ENCODE results near the gene RAI1.

The RAI1 gene

DNA sequence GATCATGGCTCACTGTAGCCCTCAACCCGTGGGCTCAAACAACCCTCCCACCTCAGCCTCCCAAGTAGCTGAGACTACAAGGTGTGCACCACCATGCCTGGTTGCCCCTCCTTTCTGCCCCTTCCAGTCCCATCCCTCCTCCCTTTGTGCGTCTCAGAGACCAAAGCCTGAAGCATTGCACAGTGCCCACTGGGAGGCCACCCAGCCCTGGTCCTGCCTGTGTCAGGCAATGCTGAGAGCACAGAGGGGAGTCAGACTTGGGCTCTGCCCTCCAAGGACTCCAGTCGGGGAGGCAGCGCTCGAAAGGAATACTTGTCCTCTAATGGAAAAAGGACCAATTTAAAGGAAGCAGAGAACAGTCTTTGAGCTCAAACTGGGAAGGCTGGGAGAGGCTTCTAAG is 20.4 kb downstream of the RAI1 start:
- DNase-seq = no peak

DNA sequence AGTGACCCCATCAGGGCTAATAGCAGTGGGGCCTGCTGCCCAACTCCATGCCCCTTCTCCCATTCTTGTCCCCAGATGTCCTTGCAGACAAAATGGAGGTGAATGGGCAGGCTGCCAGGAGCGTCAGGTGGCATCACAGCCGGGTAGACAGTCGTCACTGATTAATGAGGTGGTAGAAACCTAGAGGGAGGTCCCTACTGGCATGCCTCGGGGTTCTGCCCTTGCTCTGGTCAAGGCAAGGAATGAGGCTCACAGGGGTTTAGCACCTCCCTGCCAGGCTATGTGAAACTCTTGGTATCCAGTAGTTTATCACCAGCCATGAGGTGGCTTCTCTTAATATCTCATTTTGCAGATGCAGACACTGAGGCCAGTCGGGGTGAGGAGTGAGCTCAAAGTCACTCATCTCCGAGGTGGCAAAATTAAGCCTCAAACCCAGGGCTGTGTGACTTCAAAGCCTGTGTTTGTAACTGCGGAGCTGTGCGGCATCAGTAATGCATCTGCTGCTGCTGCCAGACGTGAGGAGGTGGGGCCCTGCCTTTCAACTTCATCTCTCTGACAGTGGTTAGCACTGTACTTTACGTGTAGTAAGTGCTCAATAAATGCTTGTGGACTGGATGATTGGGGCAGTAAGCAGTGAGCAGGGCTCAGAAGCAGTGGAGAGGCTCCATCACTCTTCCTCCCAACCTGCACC is 21.3 kb downstream of the RAI1 start:
- DNase-seq = no peak

DNA sequence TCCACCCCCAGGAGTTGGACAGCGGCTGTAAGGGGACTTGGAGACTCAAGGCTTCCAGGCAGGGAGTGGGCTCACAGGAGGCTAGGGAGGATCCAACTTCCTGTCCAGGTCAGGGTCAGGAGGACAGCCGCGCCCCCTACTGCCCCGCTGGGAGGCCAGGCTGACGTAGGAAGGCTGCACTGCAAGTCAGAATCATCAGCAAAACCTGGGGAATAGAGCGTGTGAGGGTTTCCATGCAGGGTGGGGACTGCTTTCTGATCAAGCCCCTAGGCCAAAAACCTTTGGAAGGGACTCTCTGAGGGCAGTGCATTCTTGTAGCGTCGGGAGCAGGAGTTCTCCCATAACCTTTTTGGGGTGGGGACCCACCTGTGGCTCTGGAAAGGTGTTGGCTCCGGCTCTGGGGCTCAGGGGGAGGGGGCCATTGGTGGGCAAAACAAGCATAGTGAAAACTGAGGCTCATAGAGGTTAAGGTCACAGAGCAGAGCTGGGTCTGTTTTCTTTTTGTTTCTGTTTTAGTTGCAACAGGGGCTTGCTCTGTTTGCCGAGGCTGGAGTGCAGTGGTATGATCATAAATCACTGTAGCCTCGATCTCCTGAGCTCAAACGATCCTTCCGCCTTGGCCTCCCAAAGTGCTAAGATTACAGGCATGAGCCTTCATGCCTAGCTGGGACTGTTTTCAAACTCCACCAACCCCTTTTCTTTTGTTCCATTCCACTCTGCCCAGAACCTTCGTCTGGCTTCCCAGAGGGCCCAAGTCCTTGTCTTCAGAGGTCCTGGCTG is 22.1 kb downstream of the RAI1 start:
- no peak for DNase-seq

DNA sequence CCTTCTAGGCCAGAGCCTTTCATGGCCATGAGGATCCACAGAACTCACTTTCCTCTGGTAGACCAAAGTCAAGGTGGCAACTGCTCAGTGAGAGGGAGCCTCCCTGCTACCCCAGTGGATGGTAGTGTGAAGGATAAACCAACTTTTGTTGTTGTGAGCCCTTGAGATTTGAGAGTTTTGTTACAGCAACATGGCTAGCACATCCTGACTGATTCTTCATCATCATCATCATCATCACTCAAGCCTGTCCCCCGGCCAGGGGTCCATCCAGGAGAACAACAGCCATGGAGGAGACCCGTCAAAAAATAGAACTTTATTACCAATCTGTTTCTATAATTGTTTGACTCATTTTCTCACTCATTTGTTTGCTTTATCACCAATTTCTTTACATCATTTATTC is 23.7 kb downstream of the RAI1 start:
- DNase-seq = no peak

DNA sequence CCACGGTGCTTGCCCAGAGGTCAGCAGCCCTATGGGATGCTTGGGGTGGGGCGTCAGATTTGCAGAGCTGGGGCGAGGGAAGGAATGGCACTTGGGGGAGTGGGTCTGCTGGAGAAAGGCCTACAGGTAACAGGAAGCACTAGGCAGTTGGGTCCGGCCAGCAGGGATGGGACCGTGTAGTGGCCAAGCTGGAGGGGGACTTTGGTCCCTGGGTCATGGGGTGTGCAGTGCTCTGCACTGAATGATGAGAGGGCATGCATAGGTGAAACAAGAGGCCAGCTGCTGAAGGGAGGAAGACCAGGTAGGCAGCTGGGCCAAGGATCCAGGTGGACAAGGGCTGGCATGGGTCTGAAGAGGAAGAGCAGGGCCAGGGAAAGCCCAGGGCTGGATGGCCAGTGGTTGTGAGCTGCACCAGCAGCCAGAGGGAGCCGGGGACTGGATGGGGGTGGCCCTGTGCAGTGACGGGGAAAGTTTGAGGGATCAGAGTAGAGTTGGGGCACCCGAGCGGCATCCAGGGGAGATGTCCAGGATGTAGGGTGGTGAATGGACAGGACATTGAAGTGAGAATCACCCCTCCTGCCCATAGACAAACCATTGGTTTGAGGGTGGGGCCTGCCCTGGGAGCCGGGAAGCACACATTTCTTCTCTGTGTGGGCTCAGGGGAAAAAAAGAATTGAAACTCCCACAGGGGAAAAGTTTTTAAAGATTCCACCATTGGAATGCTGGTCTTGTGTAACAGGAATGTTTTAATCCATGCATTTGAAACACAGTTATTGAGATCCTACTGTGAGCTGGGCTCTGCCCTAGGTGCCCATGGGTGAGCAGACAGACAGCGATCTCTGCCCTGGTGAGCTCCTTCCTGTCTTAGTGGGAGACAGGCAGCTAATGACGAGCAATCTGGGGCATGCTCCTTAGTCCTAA is 25.1 kb downstream of the RAI1 start:
- no peak for DNase-seq

DNA sequence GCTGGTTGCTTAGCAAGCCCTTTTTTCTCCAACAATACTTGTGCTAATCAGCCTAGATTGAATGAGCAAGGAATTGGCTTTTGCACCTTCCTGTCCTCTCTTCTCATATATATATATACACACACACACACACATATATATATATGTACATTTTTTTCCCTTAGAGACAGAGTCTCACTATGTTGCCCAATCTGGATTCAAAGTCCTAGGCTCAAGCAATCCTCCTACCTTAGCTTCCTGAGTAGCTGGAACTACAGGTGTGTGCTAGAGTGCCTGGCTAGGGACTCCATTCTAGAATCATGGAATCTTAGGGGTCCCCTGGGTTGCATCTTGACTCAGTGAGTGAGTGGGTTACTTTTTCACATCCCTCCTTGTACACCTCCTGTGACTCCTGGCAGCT is 27.0 kb downstream of the RAI1 start:
- DNase-seq = no peak

DNA sequence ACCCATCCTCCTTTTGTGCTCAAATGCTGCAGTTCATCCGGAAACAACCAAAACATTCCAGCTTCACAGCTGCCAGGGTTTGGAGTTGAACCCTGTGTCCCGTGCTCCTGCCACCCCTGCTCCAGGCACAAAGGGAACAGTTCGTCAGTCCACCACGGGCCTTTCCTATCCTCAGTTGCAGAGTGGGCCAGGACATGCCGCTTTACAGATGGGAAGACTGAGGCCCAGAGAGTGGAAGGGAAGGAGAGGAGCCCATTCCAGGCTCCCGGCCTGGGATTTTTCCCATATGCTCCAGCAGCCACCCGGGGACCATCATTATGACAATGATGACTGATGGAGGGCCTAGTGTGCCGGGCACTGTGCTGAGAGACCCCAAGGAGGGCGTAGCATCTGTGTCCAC is 27.6 kb downstream of the RAI1 start:
- DNase-seq = no peak

DNA sequence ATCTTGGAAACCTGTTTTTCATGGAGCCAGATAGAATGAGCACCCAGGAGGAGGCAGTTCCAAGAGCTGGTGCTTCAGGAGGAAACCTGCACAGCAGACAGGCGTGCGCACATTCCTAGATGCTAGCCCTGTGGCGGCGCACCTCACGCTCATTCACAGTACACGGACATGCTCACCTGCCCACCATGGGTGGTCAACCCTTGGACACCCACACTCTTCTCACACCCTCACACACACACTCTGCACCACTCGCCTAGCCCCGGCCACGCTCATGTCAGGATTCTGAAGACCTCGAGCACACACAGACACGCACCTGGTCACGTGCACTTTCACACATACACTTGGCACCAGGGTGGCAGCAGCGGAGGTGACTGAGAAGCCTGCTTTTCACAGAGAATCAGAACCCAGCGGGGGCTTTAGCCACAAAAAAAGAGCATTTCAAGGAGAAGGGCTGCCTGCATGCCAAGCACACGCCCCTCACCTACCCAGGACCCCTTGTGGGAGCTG is 28.6 kb downstream of the RAI1 start:
- no peak for DNase-seq

DNA sequence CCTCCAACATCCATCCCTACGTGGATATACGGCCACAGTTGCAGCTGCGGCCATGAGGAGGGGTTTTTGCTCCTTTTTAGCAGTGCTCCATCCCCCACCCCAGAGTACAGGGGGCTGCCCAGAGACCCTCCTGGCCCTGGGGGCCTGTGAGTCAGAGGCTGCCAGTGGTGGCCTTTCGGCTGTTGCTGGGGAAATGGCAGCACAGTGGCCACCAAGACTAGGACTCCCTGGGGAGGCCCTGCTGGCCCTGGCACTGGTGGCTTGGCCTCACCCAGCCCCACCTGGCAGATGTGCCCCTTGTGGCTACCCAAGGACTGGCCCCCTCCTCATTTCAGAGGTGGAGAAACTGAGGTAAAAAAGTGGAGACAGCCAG is 29.1 kb downstream of the RAI1 start:
- no peak for DNase-seq

DNA sequence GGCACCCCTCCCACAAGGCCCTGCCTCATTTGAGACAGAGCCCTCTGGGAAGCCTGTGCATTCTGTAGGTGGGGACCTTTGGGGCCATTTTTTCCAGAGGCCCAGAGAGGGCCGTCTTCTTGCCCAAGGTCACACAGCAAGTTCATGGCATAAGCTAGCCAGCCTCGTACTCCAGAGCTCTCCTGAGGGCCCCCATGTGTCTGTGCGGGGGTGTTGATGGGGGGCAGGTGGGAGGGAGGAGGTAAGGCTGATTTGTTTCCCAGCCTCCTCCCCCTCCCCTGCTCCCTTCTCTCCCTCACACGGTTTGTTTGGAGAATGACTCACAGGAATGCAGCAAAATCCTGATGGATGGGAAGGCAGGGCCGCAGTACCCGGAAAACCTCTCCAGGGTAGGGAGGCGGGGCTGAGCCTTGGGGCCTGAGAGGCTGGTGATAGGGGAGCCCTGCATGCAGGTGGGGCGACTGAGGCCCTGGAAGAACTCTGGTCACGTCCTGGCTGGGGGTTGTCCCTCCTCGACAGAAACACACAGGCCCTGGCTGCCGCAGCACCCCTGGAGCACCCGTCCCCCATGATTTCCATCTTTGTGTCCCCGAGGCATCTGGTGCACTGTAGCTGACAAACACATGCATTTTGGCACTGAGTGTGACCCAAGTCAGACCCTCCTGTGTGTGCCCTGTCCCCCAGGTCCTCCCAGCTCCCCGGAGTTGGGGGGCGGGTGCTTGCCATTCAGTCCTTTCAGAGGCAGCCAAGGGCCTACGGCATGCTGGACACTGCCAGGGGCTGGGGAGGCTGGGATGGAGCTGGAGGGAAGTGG is 29.7 kb downstream of the RAI1 start:
- no peak for DNase-seq

DNA sequence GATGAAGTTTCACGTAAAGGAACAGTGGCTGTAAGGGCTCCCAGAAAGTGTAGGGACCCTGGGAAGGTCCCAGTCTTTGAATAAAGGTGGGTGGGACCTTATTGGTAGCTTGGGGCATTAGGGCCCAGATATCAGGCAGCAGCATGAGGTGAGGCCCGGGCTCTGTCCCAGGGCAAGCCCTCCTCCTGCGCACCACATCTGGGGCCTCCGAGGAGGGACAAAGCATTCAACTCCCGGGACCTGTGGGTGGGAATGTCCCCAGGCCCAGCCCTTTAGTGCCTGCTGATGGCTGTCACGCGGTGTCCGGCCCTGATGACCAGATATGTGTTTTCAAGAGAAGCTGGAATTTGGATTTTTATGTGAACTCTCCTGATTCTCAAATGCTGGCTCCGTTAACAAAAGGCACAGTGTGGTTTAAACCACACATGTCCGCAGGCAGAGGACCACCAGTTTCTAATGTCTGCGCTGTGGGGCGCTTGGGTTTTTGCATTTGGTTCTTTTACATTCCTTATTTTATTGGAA is 30.4 kb downstream of the RAI1 start:
- no peak for DNase-seq

DNA sequence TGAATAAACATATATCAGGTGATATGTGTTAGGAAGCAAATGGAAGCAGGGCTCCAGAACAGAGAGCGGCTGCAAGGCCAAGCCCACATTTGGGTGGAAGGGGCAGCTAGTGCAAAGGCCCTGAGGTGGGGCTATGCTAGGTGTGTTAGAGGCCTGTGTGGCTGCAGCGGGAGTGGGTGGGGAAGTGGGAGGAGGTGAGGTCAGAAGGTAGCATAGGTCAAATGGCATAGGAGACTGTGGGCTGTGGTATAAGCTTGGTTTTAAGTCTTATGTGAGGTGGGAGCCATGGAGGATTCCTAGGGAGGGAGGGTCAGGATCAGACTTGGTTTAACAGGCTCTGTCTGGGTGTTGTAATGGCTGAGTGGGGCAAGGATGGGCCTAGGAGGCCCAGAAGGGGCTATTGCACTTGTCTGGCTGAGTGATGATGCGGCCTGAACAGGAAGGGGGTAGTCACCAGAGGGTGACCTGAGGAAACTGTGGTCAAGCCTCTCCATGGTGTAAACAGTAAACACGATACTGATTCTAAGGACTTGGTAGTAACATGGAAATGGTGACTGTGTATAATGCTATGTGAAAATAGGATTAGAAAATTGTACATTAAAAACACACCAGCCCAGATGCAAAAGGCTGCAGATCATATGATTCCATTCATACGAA is 31.1 kb downstream of the RAI1 start:
- no peak for DNase-seq

DNA sequence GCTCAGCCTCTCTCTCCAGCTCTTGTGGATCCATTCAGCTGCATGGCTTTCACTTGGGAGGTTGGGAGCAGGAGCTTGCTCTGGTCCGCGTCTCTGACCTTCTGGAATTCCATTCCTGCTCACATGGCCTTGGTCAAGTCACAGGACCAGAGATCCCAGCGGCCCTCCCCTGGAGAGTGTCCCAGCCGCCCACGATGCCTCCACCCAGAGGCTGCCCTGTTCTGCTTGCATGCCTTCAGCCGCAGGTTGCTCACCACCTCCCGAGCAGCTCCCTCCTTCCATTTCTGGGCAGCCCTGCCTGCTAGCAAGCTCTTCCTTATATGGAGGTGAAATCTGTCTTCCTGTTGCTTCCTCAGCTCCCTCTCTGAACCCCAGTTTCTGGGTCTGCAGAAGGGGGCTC is 32.6 kb downstream of the RAI1 start:
- no peak for DNase-seq

DNA sequence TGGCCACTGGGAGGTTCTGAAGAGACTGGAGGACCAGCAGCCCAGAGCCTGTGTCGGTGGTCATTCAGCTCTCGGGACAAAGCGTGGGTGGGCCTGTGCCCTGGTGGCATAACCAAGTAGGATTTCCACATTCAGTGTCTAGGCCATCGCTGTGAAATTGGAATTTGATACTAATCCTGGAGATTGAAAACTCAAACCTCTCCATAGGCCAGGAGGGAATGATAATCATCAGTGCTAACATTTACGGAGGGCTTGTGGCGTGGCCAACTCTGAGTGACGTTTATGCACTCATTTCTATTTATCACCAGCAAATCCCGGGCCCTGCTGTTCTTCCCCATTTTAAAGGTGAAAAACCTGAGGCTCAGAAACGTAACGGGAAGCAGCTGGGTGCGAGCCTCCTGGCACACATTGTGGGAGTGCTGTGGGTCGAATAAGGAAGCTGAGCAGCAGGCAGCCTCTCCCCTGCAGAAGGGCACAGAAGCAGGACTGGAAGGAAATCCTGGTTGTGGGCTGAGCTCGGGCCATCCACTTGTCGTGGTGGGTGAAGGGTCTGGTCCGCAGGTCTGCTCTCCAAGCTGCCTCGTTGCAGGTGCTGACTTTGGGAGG is 33.1 kb downstream of the RAI1 start:
- no peak for DNase-seq

DNA sequence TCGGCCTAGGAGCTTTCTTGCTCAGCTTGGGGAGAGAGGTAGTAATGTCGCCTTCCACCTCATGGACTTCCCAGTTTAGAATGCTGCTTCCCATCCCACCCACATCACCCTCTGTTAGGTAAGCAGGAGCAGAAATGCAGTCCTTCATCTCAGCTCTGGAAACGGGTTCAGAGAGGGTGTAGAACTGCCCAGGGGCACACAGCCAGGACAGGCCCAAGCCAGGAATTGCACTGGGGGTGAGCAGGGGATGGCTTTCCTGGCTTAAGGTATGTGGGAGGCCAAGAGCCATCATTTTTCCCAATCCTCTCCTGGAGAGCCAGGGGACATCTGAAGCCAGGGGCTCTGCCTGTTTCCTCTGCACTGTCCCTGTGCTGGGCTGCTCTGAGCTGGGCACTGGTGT is 33.6 kb downstream of the RAI1 start:
- DNase-seq = no peak

DNA sequence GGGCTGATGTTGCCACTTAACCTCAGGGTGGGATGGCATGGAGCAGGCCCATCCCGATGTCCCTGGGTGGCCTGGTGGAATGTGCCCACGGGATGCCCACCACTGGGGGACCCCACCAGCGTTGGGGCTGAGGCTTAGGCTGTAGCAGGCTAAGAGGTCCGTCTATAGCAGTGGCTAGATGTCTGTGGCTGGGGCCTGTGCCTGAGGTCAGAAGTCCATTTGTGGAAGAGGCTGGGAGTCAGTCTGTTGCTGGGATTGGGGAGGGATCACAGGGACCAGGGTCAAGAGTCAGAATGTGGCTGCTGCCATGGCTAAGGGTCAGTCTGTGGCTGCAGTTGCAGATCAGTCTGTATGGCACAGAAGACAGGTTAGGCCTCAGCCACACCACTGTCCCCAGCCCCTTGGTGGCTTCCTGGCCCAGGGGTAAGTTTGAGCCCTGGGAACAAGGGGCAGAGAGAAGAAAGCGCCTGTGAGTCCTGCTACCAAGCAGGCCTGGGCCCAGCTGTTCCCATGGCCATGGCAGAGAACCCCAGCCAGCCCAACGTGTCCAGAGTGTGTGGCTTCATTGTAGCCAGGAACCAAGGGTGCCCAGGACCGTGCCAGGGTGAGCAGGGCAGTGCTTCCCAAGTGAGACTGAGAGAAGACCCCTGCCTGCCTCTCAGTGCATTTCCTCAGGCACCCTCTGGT is 35.7 kb downstream of the RAI1 start:
- no peak for DNase-seq

DNA sequence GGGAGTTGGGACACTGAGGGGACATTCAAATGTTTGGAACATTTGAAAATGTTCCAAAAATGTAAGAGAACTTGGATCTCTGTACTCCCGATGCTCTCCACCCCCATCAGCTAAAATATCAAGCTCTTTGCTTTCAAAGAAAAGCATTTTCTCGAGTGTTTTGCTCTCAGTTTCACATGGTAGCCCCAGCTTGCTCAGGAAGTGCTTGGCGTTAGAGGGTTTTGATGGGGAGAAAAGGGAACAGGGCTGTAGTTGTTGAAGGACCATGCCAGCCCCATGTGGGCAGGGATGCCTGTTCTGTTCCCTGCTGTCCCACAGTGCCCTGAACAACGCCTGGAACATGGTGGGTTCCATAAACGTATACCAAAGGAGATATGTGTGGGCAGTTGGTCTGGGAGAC is 37.0 kb downstream of the RAI1 start:
- no peak for DNase-seq

DNA sequence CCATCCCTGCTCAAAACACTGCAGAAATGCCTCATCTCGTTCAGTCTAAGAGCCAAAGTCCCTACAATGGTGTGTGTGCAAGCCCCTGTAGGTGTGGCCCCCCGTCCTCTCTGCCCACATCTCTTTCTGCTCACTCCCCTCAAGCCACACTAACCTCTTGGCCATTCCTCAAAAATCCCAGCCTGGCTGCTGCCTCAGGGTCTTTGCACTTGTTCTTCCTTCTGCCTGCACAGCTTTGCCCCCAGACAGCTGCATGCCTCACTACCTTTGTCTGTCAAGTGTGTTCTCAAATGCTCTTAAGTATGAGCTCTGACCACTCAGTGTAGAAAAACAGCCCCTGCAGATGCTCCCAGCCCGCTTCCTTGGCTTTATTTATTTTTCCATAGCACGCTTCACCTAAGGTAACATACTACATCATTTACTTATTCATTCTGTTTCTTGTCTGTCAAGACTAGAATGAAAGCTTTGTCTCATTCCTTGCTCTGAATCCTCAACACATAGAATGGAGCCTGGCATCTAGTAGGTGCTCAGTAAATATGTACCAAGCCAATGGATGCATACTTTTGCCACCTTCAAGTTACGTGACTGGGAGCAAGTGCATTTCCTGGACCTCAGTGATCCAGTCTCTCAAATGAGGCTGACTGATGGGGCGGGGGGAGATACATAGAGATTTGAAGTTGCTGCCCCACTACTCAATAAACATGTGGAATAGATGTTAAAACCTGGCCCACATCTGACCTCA is 38.1 kb downstream of the RAI1 start:
- DNase-seq = no peak

DNA sequence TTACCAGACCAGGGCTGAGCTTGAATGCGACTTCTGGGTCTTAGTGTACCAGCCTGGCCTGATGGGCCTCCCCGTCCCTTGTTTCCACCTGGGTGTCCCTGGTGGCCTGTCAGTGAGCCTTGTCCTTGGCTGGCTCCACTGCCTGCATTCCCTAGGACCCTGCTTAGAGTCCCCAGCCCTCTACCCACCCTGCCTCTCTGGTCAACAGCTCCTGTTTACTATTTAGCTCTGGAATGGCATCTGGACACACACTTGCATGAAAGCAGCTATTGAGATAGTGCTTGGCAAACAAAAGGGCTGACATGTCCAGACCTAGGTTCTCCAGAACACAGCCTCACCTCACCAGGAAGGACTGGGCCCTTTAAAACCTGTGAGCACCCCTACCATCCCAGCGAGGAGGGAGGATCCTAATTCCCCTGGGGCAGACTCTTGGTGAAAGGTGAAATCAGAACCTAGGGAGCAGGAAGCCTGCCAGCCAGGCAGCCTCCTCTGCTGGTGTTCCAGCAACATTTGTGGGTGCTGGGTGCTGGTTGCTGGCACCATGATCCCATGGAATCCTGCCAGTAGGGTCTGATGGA is 38.8 kb downstream of the RAI1 start:
- DNase-seq = no peak
